NCI-H774 (cell line): ENCODE results near the gene NFKB1.
"Not testable (repeated sequence)": the region's sequence is repeated elsewhere in the genome, so short reads cannot be mapped to it uniquely, and the experiment has no call there.

Source experiments
- DNase-seq: peaks from one replicate; lab custom pipeline; 2025; lab: John Stamatoyannopoulos, UW

Gene NFKB1, protein sequence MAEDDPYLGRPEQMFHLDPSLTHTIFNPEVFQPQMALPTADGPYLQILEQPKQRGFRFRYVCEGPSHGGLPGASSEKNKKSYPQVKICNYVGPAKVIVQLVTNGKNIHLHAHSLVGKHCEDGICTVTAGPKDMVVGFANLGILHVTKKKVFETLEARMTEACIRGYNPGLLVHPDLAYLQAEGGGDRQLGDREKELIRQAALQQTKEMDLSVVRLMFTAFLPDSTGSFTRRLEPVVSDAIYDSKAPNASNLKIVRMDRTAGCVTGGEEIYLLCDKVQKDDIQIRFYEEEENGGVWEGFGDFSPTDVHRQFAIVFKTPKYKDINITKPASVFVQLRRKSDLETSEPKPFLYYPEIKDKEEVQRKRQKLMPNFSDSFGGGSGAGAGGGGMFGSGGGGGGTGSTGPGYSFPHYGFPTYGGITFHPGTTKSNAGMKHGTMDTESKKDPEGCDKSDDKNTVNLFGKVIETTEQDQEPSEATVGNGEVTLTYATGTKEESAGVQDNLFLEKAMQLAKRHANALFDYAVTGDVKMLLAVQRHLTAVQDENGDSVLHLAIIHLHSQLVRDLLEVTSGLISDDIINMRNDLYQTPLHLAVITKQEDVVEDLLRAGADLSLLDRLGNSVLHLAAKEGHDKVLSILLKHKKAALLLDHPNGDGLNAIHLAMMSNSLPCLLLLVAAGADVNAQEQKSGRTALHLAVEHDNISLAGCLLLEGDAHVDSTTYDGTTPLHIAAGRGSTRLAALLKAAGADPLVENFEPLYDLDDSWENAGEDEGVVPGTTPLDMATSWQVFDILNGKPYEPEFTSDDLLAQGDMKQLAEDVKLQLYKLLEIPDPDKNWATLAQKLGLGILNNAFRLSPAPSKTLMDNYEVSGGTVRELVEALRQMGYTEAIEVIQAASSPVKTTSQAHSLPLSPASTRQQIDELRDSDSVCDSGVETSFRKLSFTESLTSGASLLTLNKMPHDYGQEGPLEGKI

DNA sequence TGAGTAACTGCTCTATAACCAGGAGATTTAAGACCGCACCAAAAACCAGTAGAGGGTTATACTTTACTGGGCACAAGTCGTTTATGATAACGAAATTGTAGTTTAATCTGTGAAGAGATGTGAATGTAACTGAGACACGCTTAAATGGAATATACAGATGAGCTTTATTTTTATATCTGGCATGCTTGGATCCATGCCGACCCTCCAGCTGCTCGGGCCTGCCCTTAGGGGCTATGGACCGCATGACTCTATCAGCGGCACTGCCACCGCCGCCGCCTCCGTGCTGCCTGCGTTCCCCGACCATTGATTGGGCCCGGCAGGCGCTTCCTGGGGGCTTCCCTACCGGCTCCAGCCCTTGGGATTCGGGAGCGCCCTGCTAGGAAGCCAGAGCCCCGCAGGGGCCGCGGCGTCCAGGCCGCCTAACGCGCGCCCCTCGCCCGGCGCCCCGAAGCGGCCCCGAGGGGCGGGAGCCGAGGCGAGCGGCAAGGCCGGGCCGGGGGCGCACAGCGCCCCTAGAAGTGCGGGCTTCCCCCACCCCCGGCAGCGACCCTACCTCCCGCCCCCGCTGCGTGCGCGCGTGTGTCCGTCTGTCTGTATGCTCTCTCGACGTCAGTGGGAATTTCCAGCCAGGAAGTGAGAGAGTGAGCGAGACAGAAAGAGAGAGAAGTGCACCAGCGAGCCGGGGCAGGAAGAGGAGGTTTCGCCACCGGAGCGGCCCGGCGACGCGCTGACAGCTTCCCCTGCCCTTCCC lies at the start of gene NFKB1:
Gene NFKB1, plus strand, starts transcription at position 664 of the 751 bp plus-strand sequence. CDS start 24,160 bp downstream, outside the sequence.
- peak; percentile 16 for DNase-seq

DNA sequence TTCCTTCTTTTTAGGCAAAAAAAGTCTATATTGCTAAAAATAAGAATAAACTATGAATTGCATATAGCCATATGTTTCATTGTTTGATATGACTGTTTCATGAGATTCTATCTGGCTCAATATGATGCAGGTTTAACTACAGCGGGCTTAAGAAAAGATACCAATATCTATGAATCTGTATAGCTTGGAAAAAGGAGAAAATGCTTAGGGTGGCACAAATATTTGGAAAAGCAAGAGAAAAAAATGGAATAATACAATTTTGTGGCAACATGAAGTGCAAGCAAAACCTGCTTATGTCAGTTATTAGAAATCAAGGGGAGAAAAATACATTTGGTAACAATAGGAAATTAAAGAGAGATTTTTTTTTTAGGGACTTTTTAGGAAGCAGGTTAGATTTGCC lies 48.3 kb upstream of the NFKB1 start:
- no peak for DNase-seq

- DNase-seq, result no peak
These were observed 47.3 kb upstream of the NFKB1 start for GRCh38 chr4:102453827-102454226.

- DNase-seq, result no peak
These were observed 46.9 kb upstream of the NFKB1 start for GRCh38 chr4:102454268-102454667.

GRCh38 chr4:102454981-102455685 lies 46.0 kb upstream of the NFKB1 start:
- no peak for DNase-seq

GRCh38 chr4:102455750-102456149 lies 45.4 kb upstream of the NFKB1 start:
- DNase-seq, result no peak

GRCh38 chr4:102466298-102466697 lies 34.9 kb upstream of the NFKB1 start:
- no peak for DNase-seq

DNA sequence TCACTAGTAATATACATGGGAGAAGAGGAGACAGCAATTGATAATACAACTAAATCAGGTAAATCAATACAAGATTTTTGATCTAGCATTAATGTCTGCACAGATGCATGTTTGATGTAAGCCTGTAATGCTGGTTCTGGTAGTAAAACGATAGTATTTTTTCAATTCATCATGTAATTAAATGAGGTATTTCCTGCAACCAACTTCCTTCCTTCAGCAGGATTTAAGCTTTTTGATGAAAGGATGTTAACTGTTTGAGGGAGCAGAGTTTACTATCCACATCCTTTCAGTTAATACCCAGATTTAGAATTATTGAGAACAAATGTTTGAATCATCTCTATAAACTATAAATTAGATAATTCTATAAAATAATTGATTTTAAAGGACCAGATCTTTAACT lies 31.4 kb upstream of the NFKB1 start:
- no peak for DNase-seq

DNA sequence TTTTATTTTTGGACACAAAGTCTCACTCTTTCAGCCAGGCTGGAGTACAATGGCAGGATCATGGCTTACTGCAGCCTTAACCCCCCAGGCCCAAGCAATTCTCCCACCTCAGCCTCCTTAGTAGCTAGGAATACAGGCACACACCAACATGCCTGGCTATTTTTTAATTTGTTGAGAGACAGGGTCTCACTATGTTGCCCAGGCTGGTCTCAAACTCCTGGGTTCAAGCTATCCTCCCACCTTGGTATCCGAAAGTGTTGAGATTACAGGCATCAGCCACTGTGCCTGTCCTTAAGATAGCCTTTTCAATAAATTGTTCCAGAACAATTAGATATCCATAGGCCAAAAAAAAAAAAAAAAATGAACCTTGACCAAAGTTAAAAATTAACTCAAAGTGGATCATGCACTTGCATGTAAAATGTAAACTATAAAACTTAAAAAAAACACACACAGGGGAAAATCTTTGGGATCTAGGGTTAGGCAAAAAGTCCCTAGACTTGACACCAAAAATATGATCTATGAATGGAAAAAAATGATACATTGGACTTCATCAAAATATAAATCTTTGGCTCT lies 28.6 kb upstream of the NFKB1 start:
- DNase-seq, result no peak

DNA sequence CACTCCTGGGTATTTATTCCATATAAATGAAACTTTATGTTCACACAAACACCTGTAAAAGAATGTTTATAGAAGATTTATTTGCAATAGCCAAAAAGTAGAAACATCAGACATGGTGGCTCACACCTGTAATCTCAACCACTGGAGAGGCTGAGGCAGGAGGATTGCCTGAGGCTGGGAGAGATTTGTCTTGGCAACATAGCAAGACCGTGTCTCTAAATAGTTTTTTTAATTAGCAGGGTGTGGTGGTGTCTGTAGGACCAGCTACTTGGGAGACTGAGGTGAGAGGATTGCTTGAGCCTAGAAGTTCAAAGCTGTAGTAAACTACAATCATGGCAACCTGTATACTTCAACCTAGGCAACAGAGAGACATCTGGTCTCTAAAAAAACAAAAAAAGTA lies 27.7 kb upstream of the NFKB1 start:
- no peak for DNase-seq

DNA sequence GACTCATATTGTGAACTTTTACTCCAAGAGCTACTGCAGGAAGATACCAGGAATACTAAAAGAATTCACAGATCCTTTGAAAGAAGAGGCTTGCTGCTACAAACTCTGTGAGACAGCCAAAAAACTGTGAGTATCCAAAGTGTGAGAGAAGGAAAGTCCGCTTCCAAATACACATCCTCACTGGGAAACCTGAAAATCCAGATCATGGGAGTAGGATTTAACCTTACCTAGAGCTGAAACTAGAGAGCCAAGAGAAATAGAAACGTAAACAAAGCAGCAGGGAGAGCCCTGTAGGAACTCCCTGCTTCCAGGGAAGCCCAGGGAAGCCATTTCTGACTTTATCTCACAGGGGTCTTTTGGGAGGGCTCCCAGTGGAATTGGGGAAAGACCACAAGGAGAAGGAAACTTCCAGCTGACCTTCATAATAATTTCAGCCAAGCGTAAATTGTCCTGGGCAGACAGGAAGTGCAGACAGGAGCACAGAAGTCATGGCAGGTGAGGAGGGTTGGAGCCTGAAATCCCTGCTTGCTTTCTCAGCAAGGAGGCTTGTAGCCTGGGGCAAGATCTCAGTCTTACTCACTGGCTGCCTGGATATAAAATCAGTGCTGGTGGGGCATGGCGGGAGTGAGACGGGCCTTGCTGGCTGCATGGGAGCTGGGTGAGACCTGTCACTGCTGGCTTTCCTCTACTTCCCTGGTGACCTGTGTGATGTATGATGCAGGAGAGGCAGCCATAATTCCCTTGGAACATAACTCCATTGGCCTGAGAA lies 26.2 kb upstream of the NFKB1 start:
- no peak for DNase-seq

- no peak for DNase-seq
These were observed 23.5 kb upstream of the NFKB1 start for GRCh38 chr4:102477657-102478056.

DNA sequence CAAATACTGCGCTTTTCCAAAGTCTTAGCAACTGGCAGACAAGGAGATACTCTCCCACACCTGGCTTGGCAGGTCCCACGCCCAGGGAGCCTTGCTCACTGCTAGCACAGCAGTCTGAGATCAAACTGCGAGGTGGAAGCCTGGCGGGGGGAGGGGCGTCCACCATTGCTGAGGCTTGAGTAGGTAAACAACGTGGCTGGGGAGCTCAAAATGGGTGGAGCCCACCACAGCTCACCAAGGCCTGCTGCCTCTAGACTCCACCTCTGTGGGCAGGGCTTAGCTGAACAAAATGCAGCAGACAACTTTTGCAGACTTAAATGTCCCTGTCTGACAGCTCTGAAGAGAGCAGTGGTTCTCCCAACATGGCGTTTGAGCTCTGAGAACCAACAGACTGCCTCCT lies 23.0 kb upstream of the NFKB1 start:
- DNase-seq, result no peak

DNA sequence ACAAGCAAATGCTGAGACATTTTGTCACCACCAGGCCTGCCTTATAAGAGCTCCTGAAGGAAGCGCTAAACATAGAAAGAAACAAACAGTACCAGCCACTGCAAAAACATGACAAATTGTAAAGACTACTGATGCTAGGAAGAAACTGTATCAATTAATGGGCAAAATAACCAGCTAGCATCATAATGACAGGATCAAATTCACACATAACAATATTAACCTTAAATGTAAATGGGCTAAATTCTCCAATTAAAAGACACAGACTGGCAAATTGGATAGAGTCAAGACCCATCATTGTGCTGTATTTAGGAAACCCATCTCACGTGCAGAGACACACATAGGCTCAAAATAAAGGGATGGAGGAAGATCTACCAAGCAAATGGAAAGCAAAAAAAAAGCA lies 21.3 kb upstream of the NFKB1 start:
- not testable (repeated sequence) for DNase-seq

- DNase-seq, result no peak
These were observed 18.0 kb upstream of the NFKB1 start for GRCh38 chr4:102483120-102483519.

- not testable (repeated sequence) for DNase-seq
These were observed 17.0 kb upstream of the NFKB1 start for GRCh38 chr4:102483990-102484692.

- no peak for DNase-seq
These were observed 8.5 kb upstream of the NFKB1 start for GRCh38 chr4:102492531-102493241.

GRCh38 chr4:102493257-102493656 lies 7.9 kb upstream of the NFKB1 start:
- DNase-seq, result no peak

DNA sequence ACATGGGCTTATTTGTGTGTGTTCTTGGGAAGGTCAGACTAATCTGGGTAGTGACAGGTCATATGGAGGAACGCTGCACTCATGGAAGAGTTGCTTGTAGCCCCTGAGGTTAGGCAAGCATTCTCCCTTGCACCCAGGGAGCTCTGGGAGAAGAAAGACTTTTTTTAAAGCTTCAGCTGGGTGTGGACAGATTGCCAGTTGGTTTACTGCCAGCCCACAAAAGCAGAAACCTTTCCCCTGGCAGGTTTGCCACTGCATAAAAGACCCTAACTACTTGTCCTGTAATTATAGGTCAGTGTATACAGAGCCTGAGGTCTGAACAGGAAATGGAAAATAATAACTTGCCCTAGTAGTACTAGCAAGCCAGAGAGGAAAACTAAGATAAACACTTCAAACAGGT lies 7.4 kb upstream of the NFKB1 start:
- peak; percentile 39 for DNase-seq
